ENCODE measurements around the gene BRD4.

DNA sequence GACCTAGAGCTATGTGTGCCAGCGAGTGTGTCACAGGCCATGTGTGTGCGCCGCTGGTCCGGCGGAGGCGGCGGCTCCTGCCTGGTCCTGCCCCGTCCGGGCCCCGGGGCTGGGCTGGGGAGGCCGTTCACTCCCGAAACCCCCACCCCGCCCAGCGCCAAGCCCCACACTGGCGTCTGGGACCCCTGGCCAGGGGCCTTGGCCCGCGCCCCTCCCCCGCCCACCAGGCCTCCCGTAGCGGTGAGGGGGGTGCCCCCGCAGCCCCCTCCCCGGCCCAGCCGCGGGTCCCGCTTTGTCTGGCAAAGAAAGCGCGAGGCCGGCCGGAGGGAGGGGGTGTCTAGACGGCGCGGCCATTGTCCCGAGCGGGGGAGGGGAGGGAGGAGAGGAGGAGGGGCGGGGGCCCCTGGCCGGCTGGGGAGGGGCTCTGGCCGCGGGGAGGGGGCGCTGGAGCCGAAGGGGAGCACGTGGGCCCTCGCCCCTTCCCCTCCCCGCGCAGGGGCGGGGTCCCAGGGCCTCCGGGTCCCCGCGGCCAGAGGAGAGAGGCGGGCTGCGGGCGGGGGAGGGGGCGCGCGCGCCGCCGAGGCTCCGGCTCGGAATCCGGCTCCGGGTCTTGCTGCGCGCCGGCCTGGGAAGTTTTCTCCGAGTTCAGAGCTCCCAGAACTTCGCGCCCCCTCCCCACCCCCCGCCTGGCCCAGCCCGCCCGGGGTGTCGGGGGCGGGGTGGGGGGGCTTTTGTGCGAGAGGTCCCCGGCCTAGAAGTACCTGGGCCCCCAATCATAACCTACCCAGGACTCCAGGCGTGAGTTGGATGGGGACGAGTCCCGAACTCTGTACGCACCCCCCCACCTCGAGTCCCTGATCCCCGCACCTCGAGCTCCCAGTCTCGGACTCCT is 132.4 kb downstream of the BRD4 start:
- TF ChIP-seq CTCF (IDR thresholded peaks at IDR 0.05 in 4 of 5, conservative IDR thresholded peaks at IDR 0.05 in 1 of 5) (no peak), POLR2A (IDR thresholded peaks at IDR 0.05) (no peak)

Data from gastrocnemius medialis (tissue), 4 donors.